ENCODE data around the gene MAP1B. TPM values are rescaled to one million over a fixed set of nuclear protein-coding genes. Genes with fewer than 3 reads are reported as not detected.

The MAP1B gene
- total and polyA plus RNA-seq, 9 of the 15 experiments (the other 6 are each of a cell fraction or from before 2014, with no cell fraction given) = 5.2 to 66.1 (median 17.3) TPM

DNA sequence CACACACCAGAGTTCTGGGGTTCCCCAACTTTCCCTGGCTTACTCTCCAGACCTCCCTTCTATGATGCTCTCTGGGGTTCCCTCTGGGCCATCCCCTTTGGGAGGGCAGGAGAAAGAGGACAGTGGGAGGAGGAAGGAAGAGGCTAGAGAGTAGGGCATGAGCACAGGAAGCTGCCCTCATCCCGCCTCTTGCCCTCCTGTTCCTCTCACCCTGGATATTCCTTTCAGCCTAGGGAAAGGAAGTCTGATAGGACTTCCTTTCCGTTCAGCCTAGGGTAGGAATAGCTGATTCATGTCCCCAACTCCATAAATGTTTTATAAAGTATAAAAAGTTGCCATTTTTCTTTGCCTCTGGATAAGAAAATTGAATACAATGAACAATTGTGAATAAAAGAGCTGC is 7.4 kb downstream of the MAP1B start:
- H2AFZ ChIP-seq (ENCODE audit: low read depth, low read length) = no peak overlapping the region

GRCh38 chr5:72115296-72115695 is 8.0 kb downstream of the MAP1B start:
- Histone ChIP-seq H3K79me2 (ENCODE audit: control insufficient read depth, insufficient read depth, low read length) (peaks cover 41% of the 10 kb centered on the region), H3K36me3 (ENCODE audit: control insufficient read depth, insufficient read depth, low read length) (peaks cover 51% of the 10 kb centered on the region)
- in situ Hi-C loops (cut with MboI) = no loop called here

More for the DNA sequence above, 7.4 kb downstream of the MAP1B start:
- H3K4me3 ChIP-seq = no peak overlapping the region
- in situ Hi-C loops (cut with MboI) = no loop called here
- FAIRE-seq = no peak
- intact Hi-C loops (cut with micrococcal nuclease) = no loop called here
- DNase-seq (ENCODE audit: extremely low read depth in 1 of 4, low spot score in 3 of 4) = no peak
- peaks cover 48% of the 10 kb centered on the region for H3K79me2 ChIP-seq (ENCODE audit: control insufficient read depth, insufficient read depth, low read length)
- WGBS (ENCODE audit: insufficient coverage, low coverage, missing lambda C conversion rate) = 100% methylated on average over 2 of the region's 2 CpGs
- BruUV-seq (replicated peaks) = no TSS peak
- no peak overlapping the region for H3K9ac ChIP-seq (ENCODE audit: insufficient read depth in 1 of 2, low read depth in 2 of 2, low read length in 2 of 2)
- no peaks in the 10 kb centered on the region for H3K27me3 ChIP-seq (ENCODE audit: control insufficient read depth in 2 of 2, insufficient read depth in 2 of 2, low read length in 2 of 2)
- POLR2A ChIA-PET = interaction anchor here (1.2 kb wide), 1 partner anchor 46 kb away, joined by 5 read pairs; no protein-coding TSS in a partner anchor
- ATAC-seq = no peak
- H3K36me3 ChIP-seq (ENCODE audit: control insufficient read depth, insufficient read depth, low read length) = peaks cover 58% of the 10 kb centered on the region
- H4K20me1 ChIP-seq (replicated peaks; ENCODE audit: control insufficient read depth, insufficient read depth, low read length) = peaks cover 15% of the 10 kb centered on the region; the same call in 1 of the 2 replicates
- CTCF ChIA-PET (ENCODE audit: low intra/inter-chr PET ratio) = no interaction called here
- peaks cover 4 to 8% of the 10 kb centered on the region in 2 experiments; a peak in 3 of 5 replicates for H3K4me1 ChIP-seq (replicated peaks in 1 of 2; ENCODE audit: control insufficient read depth in 2 of 2, insufficient read depth in 2 of 2, low read length in 2 of 2)
- no peak overlapping the region for H3K4me2 ChIP-seq (ENCODE audit: insufficient read depth, low read length)
- H3K9me3 ChIP-seq (replicated peaks; ENCODE audit: control insufficient read depth, insufficient read depth, low read depth, low read length) = no peaks in the 10 kb centered on the region
- peaks cover under 1% of the 10 kb centered on the region for H3K9me1 ChIP-seq (ENCODE audit: control insufficient read depth, insufficient read depth, low read length)
- TF ChIP-seq YBX1 (IDR thresholded peaks at IDR 0.05) (no peak), NR3C1 (CRISPR knock-in tag; IDR thresholded peaks at IDR 0.05) (no peak), CCAR2 (IDR thresholded peaks at IDR 0.05; ENCODE audit: low read depth, low read length) (no peak), POLR3G (IDR thresholded peaks at IDR 0.05; ENCODE audit: extremely low read depth, insufficient read length, insufficient replicate concordance) (no peak), ZNF354B (CRISPR knock-in tag; IDR thresholded peaks at IDR 0.05) (no peak), ZNF324 (CRISPR knock-in tag; IDR thresholded peaks at IDR 0.05) (no peak)
- TF ChIP-seq, protein P1, sequence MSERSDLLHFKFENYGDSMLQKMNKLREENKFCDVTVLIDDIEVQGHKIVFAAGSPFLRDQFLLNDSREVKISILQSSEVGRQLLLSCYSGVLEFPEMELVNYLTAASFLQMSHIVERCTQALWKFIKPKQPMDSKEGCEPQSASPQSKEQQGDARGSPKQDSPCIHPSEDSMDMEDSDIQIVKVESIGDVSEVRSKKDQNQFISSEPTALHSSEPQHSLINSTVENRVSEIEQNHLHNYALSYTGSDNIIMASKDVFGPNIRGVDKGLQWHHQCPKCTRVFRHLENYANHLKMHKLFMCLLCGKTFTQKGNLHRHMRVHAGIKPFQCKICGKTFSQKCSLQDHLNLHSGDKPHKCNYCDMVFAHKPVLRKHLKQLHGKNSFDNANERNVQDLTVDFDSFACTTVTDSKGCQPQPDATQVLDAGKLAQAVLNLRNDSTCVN (CRISPR knock-in tag; IDR thresholded peaks at IDR 0.05) = no peak
- H3K27ac ChIP-seq (ENCODE audit: extremely low read depth, low read depth, low read length) = no peak overlapping the region

More at GRCh38 chr5:72115296-72115695, 8.0 kb downstream of the MAP1B start:
- no peak for FAIRE-seq
- peaks cover 11% of the 10 kb centered on the region; the same call in 1 of the 2 replicates for H4K20me1 ChIP-seq (replicated peaks; ENCODE audit: control insufficient read depth, insufficient read depth, low read length)
- H3K9ac ChIP-seq (ENCODE audit: insufficient read depth in 1 of 2, low read depth in 2 of 2, low read length in 2 of 2) = no peak overlapping the region
- H2AFZ ChIP-seq (ENCODE audit: low read depth, low read length) = no peak overlapping the region
- no peaks in the 10 kb centered on the region for H3K9me1 ChIP-seq (ENCODE audit: control insufficient read depth, insufficient read depth, low read length)
- H3K9me3 ChIP-seq (replicated peaks; ENCODE audit: control insufficient read depth, insufficient read depth, low read depth, low read length) = no peaks in the 10 kb centered on the region
- H3K4me2 ChIP-seq (ENCODE audit: insufficient read depth, low read length) = no peak overlapping the region
- ATAC-seq = no peak
- ChIA-PET POLR2A (interaction anchor here (0.7 to 1.2 kb wide), 3 partner anchors 9 to 333 kb away, joined by 3 to 5 read pairs (median 3); no protein-coding TSS in a partner anchor), CTCF (ENCODE audit: low intra/inter-chr PET ratio) (no interaction called here)
- H3K4me1 ChIP-seq (replicated peaks in 1 of 2; ENCODE audit: control insufficient read depth in 2 of 2, insufficient read depth in 2 of 2, low read length in 2 of 2) = peaks cover 2 to 5% of the 10 kb centered on the region in 2 experiments; a peak in 2 of 5 replicates
- BruUV-seq (replicated peaks) = no TSS peak
- intact Hi-C loops (cut with micrococcal nuclease) = no loop called here
- no peak overlapping the region for H3K4me3 ChIP-seq
- H3K27ac ChIP-seq (ENCODE audit: extremely low read depth, low read depth, low read length) = no peak overlapping the region
- no peaks in the 10 kb centered on the region for H3K27me3 ChIP-seq (ENCODE audit: control insufficient read depth in 2 of 2, insufficient read depth in 2 of 2, low read length in 2 of 2)
- TF ChIP-seq ELF4 (CRISPR knock-in tag; IDR thresholded peaks at IDR 0.05) (no peak), ZNF695 (CRISPR knock-in tag; IDR thresholded peaks at IDR 0.05) (no peak)
- TF ChIP-seq, protein P1 (CRISPR knock-in tag; IDR thresholded peaks at IDR 0.05) = no peak
- no peak for DNase-seq (ENCODE audit: extremely low read depth in 1 of 4, low spot score in 3 of 4)

Data from K562 (cell line).